Heart left ventricle (tissue), 16 donors: ENCODE data around the gene GXYLT2. TPM values are rescaled to one million over a fixed set of nuclear protein-coding genes. Genes with fewer than 3 reads are reported as not detected.

Experiments used
- ATAC-seq, 4 donors: fragments of 200-7000 bp; cut with Tn5 transposase; one replicate each; pipeline ENCODE4 v1.9.1; 2020 to 2022; ENCODE audit warnings: moderate library complexity in 4 of 4, mild to moderate bottlenecking in 3 of 4, moderate number of reproducible peaks in 1 of 4
- DNase-seq, 5 donors: peaks; one replicate each; pipeline ENCODE4 v3.0.0-alpha.2; 2020
- H3K27ac ChIP-seq, 12 donors: fragments of 200-600 bp; sonication (generic) in 4 of 12; one replicate each; pipeline versions ENCODE4 v1.5.0 to v1.8.0; 2016 to 2022; ENCODE audit warnings: mild to moderate bottlenecking in 2 of 12
- H3K27me3 ChIP-seq, 9 donors: fragments of 200-600 bp; sonication (generic) in 2 of 9; one replicate each; pipeline versions ENCODE4 v1.5.1 to v1.8.0; 2016 to 2022; ENCODE audit warnings: mild to moderate bottlenecking in 3 of 9
- H3K36me3 ChIP-seq, 9 donors: fragments of 200-600 bp; sonication (generic) in 2 of 9; one replicate each; pipeline versions ENCODE4 v1.5.0 to v1.8.0; 2018 to 2022; ENCODE audit warnings: mild to moderate bottlenecking in 2 of 9
- H3K4me1 ChIP-seq, 12 donors: fragments of 200-600 bp; sonication (generic) in 4 of 12; one replicate each; pipeline versions ENCODE4 v1.5.0 to v1.8.0; 2016 to 2022; ENCODE audit warnings: mild to moderate bottlenecking in 3 of 12
- H3K4me3 ChIP-seq, 12 donors: fragments of 200-600 bp; sonication (generic) in 4 of 12; one replicate each; pipeline versions ENCODE4 v1.5.0 to v1.8.0; 2017 to 2022; ENCODE audit warnings: mild to moderate bottlenecking in 9 of 12, moderate library complexity in 4 of 12
- H3K9me3 ChIP-seq, 12 donors: fragments of 200-600 bp; sonication (generic) in 4 of 12; one replicate each; pipeline versions ENCODE4 v1.5.0 to v1.8.0; 2016 to 2022; ENCODE audit warnings: mild to moderate bottlenecking in 1 of 12
- CTCF ChIP-seq, 12 donors: fragments of 200-600 bp; sonication (generic) in 4 of 12; IDR thresholded peaks; one replicate each; pipeline versions ENCODE4 v1.5.0 to v1.8.0; 2018 to 2022; ENCODE audit warnings: antibody characterized with exemption in 12 of 12, mild to moderate bottlenecking in 5 of 12
- POLR2A ChIP-seq, 2 donors: fragments of 450-650 bp; IDR thresholded peaks; one replicate each; pipeline ENCODE4 v1.6.1; 2017; ENCODE audit warnings: antibody characterized with exemption in 2 of 2, mild to moderate bottlenecking in 2 of 2, moderate library complexity in 2 of 2
- WGBS, 4 donors: extraction: QIAGEN DNeasy Blood & Tissue Kit in 2 of 4; methylation state at CpG; one replicate each; pipeline versions ENCODE4 v1.1.5 to v1.1.7; 2013 to 2018; 5-methylcytosine and 5-hydroxymethylcytosine counted together
- intact Hi-C, 10 donors: fragments of 100-400 bp; cut with DNase I; formaldehyde crosslinking; loops; one replicate each; pipeline versions ENCODE4 v1.11.1 to v1.14.2; 2022
- polyA plus RNA-seq, 2 donors: library from polyadenylated mRNA; stranded (reverse); fragments of 200-250 nt; gene quantifications; one replicate each; pipeline ENCODE4 v1.2.3, GENCODE V29; 2013
- total RNA-seq, 9 donors: library from RNA; depleted of rRNA in 2 of 9; stranded (reverse); fragments of >200 nt in 2 of 9; fragmentation: NEBNext Ultra II Directional in 3 of 9; extraction: Animal tissue kit (Norgen Biotek cat#: 25700) in 3 of 9; gene quantifications; one replicate each; pipeline versions ENCODE4 v1.1.0 to v1.2.4, GENCODE V29; 2016 to 2023
- donor health status: ischemic (EF 13 %, LVEDD 7.1; RV severe dilation, severe dysfunction).
- donor health status: healthy with polysubstance abuse.
- donor health status: DM: no; HTN: yes; CAD: no.
- donor health status: DM: no; HTN: no; CAD: no.
- donor health status: ischemic (EF 25% LVEDD 6.9; RV normal size, moderate dysfunction).
- donor health status: ischemic (EF 25% LVEDD 5.7; RV mildly dilated, moderate dysfunction).
- donor health status: healthy.
- donor health status: DM: yes; HTN: yes; CAD: no.
- donor health status: ischemic (EF 35%, LVEDD 5.7; RV mildly dilated, moderate dysfunction).
- donor health status: nonischemic (EF 11% LVEDD 7.7; RV severe dilation, severe dysfunction).
- donor health status: DM: yes; HTN: yes; CAD: no.
- donor health status: PGD.
- donor health status: ischemic (EF 29% LVEDD 5.4; RV normal size, mild dysfunction).
- donor health status: nonischemic (EF 23%, LVEDD 6.1; RV moderate dilation, normal function).

GXYLT2 gene
- total and polyA plus RNA-seq, 11 donors: 3.4 to 35.2 (median 15.0) TPM

GRCh38 chr3:72995337-72995736 lies 107.5 kb downstream of the GXYLT2 start:
- H3K36me3 ChIP-seq: peaks cover 0 to 19% (median 11%) of the 10 kb centered on the region in 9 donors
- DNase-seq (no peak), ATAC-seq (no peak)
- intact Hi-C loops: loop anchor here in 8 of 10 donors (5.0 kb wide), 6 partner anchors 33 to 148 kb away; partner anchors contain the start of gene SHQ1 (in 2 of the 8)
- H3K4me1 ChIP-seq: peaks cover 0 to 36% (median 26%) of the 10 kb centered on the region in 12 donors
- TF ChIP-seq CTCF (IDR thresholded peaks at IDR 0.05) (no peak), POLR2A (IDR thresholded peaks at IDR 0.05) (no peak)
- 76 to 89% (median 86%) methylated on average over 10 of the region's 10 CpGs for WGBS, 4 donors
- no peak overlapping the region for H3K27ac ChIP-seq
- H3K4me3 ChIP-seq: no peak overlapping the region
- no peaks in the 10 kb centered on the region for H3K27me3 ChIP-seq
- no peaks in the 10 kb centered on the region for H3K9me3 ChIP-seq

GRCh38 chr3:72996121-72996472 lies 108.3 kb downstream of the GXYLT2 start:
- intact Hi-C loops: loop anchor here in 8 of 10 donors (2.0 to 5.0 kb wide), 10 partner anchors 34 to 149 kb away; partner anchors contain the start of gene SHQ1 (in 3 of the 8)
- Histone ChIP-seq H3K27ac (peak overlapping the region; percentile 91 to 99 (median 98)), H3K36me3 (peaks cover 0 to 26% (median 14%) of the 10 kb centered on the region in 9 donors), H3K4me1 (peaks cover 0 to 43% (median 32%) of the 10 kb centered on the region in 12 donors), H3K4me3 (peak overlapping the region in 11 of 12 donors; percentile 53 to 98 (median 86)), H3K9me3 (no peaks in the 10 kb centered on the region), H3K27me3 (no peaks in the 10 kb centered on the region)
- WGBS, 4 donors: 78 to 85% (median 81%) methylated on average over 20 of the region's 20 CpGs
- ATAC-seq (no peak), DNase-seq (peak in 4 of 5 donors; percentile 10 to 38 (median 28))
- TF ChIP-seq POLR2A (IDR thresholded peaks at IDR 0.05): no peak

- Histone ChIP-seq H3K4me1 (peaks cover 0 to 49% (median 35%) of the 10 kb centered on the region in 12 donors), H3K27ac (peak within 1 kb of the TSS; percentile 91 to 99 (median 98)), H3K4me3 (peak within 1 kb of the TSS; percentile 53 to 99 (median 89)), H3K9me3 (no peaks in the 10 kb centered on the region), H3K27me3 (no peaks in the 10 kb centered on the region), H3K36me3 (peaks cover 0 to 30% (median 20%) of the 10 kb centered on the region in 9 donors)
- ATAC-seq: peak; percentile 88 to 98 (median 96)
- peak; percentile 90 to 93 (median 92) for DNase-seq
- TF ChIP-seq CTCF (IDR thresholded peaks at IDR 0.05) (peak in 1 of 12 donors; percentile 26), POLR2A (IDR thresholded peaks at IDR 0.05) (peak in 1 of 2 donors; percentile 83)
- intact Hi-C loops: loop anchor here in 8 of 10 donors (1.0 to 5.0 kb wide), 11 partner anchors 34 to 149 kb away; partner anchors contain the start of gene SHQ1 (in 3 of the 8)
- WGBS, 4 donors: 1 to 4% (median 1%) methylated on average over 18 to 69 of the region's 75 CpGs
Measured at GRCh38 chr3:72996473-72997333, 108.9 kb downstream of the GXYLT2 start, which contains the start of gene PPP4R2. PPP4R2 (plus strand) TSS chr3:72996811; CDS start chr3:72997038, 227 bp downstream.

GRCh38 chr3:72997421-72997961 lies 109.6 kb downstream of the GXYLT2 start:
- peak overlapping the region; percentile 91 to 99 (median 98) for H3K27ac ChIP-seq
- 0 to 1% (median 0%) methylated on average over 15 to 16 of the region's 16 CpGs for WGBS, 4 donors
- no peaks in the 10 kb centered on the region for H3K9me3 ChIP-seq
- peak in 3 of 4 donors; percentile 30 to 55 (median 49) for ATAC-seq
- peaks cover 0 to 54% (median 39%) of the 10 kb centered on the region in 12 donors for H3K4me1 ChIP-seq
- H3K4me3 ChIP-seq: peak overlapping the region; percentile 53 to 99 (median 89)
- H3K36me3 ChIP-seq: peaks cover 0 to 34% (median 21%) of the 10 kb centered on the region in 9 donors
- intact Hi-C loops: loop anchor here in 8 of 10 donors (1.0 to 5.0 kb wide), 11 partner anchors 35 to 150 kb away; partner anchors contain the start of gene SHQ1 (in 3 of the 8)
- peak in 1 of 5 donors; percentile 22 for DNase-seq
- no peaks in the 10 kb centered on the region for H3K27me3 ChIP-seq
- no peak for TF ChIP-seq POLR2A (IDR thresholded peaks at IDR 0.05)
- peak in 10 of 12 donors; percentile 15 to 64 (median 44) for TF ChIP-seq CTCF (IDR thresholded peaks at IDR 0.05)
